NB4 (cell line): ENCODE results near the gene CMSS1.

Experiments used
- MAX ChIP-seq: IDR thresholded peaks from 2 replicates; pipeline ENCODE4 v1.6.1; 2011; ENCODE audit warnings: low read depth, low read length
- MYC ChIP-seq: IDR thresholded peaks from 2 replicates; pipeline ENCODE4 v1.6.1; 2011; ENCODE audit warnings: low read depth, low read length
- POLR2A ChIP-seq: IDR thresholded peaks from 2 replicates; pipeline ENCODE4 v1.6.1; 2011; ENCODE audit warnings: mild to moderate bottlenecking; ENCODE audit not compliant: insufficient read length; ENCODE audit errors: extremely low read depth
- TF ChIP-seq, protein P1 (sequence below): IDR thresholded peaks from one replicate; pipeline ENCODE4 v1.5.1; 2012; ENCODE audit warnings: low read depth, low read length

DNA sequence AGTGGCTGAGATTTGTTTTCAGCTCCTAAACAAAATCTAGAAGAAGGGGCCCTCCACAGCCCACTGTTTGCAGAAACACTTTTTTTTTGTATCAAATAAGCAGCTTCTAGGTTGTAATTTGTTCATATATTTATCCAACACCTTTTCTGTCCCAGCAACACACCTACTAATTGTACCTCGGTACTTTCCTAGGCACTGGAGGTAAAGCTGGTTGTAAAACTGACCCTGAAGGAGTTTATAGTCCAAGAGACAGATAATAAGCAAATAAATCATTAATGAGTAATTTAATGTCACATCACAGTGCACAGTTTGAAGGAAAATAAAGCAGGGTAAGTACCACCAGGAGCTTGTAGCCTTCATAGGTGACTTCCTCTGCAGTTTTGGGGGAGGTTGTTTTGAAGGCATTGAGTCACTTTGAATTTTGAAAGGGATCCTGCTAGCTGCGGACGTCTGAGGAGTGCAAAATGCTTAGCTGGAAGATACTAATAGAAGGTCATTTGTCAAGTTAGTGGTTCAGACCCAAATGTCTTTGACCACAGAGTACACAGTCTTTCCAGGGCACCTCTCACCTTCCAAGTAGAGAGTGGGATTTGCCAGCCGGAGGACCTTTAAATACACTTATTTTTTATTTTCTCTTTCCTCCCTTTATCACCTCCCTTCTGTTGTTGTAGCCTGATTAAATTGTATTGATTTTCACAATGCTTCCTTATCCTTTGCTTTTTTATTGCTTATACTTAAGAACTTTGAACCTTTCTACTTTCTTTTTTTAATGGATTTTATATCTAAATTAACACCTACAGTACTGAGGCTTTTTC lies 53.8 kb downstream of the CMSS1 start:
- TF ChIP-seq, protein P1, sequence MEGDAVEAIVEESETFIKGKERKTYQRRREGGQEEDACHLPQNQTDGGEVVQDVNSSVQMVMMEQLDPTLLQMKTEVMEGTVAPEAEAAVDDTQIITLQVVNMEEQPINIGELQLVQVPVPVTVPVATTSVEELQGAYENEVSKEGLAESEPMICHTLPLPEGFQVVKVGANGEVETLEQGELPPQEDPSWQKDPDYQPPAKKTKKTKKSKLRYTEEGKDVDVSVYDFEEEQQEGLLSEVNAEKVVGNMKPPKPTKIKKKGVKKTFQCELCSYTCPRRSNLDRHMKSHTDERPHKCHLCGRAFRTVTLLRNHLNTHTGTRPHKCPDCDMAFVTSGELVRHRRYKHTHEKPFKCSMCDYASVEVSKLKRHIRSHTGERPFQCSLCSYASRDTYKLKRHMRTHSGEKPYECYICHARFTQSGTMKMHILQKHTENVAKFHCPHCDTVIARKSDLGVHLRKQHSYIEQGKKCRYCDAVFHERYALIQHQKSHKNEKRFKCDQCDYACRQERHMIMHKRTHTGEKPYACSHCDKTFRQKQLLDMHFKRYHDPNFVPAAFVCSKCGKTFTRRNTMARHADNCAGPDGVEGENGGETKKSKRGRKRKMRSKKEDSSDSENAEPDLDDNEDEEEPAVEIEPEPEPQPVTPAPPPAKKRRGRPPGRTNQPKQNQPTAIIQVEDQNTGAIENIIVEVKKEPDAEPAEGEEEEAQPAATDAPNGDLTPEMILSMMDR, result no peak
- no peak for TF ChIP-seq MYC
- TF ChIP-seq POLR2A, result no peak
- TF ChIP-seq MAX, result no peak
